ENCODE results near the gene CFAP100.

The CFAP100 gene

GRCh38 chr3:126358038-126358815 is 36.5 kb upstream of the CFAP100 start:
- TF ChIP-seq, protein P1, sequence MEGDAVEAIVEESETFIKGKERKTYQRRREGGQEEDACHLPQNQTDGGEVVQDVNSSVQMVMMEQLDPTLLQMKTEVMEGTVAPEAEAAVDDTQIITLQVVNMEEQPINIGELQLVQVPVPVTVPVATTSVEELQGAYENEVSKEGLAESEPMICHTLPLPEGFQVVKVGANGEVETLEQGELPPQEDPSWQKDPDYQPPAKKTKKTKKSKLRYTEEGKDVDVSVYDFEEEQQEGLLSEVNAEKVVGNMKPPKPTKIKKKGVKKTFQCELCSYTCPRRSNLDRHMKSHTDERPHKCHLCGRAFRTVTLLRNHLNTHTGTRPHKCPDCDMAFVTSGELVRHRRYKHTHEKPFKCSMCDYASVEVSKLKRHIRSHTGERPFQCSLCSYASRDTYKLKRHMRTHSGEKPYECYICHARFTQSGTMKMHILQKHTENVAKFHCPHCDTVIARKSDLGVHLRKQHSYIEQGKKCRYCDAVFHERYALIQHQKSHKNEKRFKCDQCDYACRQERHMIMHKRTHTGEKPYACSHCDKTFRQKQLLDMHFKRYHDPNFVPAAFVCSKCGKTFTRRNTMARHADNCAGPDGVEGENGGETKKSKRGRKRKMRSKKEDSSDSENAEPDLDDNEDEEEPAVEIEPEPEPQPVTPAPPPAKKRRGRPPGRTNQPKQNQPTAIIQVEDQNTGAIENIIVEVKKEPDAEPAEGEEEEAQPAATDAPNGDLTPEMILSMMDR (IDR thresholded peaks at IDR 0.05; ENCODE audit: insufficient read depth, missing control alignments): no peak
- no peak for FAIRE-seq
- DNase-seq (ENCODE audit: insufficient read length, low spot score): no peak

DNA sequence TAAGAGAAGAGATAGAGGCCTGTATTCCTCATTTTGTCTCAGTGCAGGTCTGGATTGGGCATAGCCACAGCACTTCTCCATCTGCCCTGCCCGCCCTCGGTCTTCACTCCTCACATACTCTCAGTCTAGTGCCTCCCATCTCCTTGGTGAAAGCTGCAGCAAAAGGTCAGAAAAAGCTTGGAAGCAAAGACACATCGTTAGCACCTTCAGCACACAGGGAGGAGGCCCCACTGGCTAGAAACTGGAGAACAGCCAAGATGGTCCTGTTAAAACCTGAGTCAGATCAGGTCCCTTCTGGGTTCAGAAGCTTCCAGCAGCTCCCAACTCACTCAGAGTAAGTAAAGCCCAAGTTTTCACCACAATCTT is 35.9 kb upstream of the CFAP100 start:
- TF ChIP-seq, protein P1 (IDR thresholded peaks at IDR 0.05; ENCODE audit: insufficient read depth, missing control alignments): no peak
- DNase-seq (ENCODE audit: insufficient read length, low spot score) (no peak), FAIRE-seq (no peak)

GRCh38 chr3:126360046-126360713 is 34.5 kb upstream of the CFAP100 start:
- DNase-seq (ENCODE audit: insufficient read length, low spot score): no peak
- no peak for FAIRE-seq
- TF ChIP-seq, protein P1 (IDR thresholded peaks at IDR 0.05; ENCODE audit: insufficient read depth, missing control alignments): no peak

DNA sequence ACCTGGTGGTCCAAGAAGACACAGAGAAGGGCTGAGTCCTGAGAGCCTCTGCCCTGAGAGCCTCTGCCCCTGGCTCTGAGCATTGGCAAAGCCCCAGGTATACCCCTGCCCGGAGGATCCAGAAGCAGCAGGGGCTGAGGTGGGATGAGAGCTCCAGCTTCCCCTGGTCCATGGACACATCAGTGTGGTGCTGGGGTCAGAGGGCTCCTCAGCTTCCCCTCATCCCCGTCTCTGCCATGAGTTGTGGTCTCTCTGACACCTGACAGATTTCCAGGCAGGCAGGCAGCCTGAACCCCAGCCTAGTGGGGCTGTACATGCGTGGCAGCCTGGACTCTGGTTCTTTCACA is 34.0 kb upstream of the CFAP100 start:
- DNase-seq (ENCODE audit: insufficient read length, low spot score) (no peak), FAIRE-seq (no peak)
- TF ChIP-seq, protein P1 (IDR thresholded peaks at IDR 0.05; ENCODE audit: insufficient read depth, missing control alignments): no peak

GRCh38 chr3:126361211-126361610 is 33.5 kb upstream of the CFAP100 start:
- FAIRE-seq (no peak), DNase-seq (ENCODE audit: insufficient read length, low spot score) (no peak)
- TF ChIP-seq, protein P1 (IDR thresholded peaks at IDR 0.05; ENCODE audit: insufficient read depth, missing control alignments): no peak

DNA sequence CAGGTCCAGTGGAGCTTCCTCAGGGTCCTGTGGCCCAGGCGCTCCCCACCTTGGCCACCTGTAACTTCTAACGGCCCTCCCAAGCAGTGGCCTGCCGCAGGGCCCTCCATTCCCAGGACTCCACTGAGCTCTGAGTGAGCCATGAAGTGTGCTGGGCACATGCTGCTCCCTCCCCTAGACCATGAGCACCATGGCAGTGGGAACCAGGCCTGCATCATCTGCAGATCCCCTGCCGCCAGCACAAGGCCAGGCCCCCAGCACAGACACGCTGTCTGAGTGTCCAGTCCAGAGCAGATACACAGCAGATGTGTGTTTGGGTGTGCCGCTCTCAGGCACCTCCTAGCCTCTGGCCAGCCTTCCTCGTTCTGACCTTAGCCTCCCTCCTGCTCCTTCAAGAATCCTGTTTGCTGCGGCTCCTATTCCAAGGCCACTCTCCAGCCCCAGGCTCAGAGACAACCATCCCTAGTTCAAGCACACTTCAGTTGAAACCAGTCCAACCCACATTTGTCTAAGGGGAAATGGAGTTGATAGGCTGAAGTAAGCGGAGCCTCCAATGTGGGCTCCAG is 30.5 kb upstream of the CFAP100 start:
- TF ChIP-seq, protein P1 (IDR thresholded peaks at IDR 0.05; ENCODE audit: insufficient read depth, missing control alignments): no peak
- no peak for DNase-seq (ENCODE audit: insufficient read length, low spot score)
- no peak for FAIRE-seq

Measured in D721Med (cell line).